ENCODE measurements around the gene PRKCI.
"Not testable (repeated sequence)": the region's sequence is repeated elsewhere in the genome, so short reads cannot be mapped to it uniquely, and the experiment has no call there.

Gene PRKCI

DNA sequence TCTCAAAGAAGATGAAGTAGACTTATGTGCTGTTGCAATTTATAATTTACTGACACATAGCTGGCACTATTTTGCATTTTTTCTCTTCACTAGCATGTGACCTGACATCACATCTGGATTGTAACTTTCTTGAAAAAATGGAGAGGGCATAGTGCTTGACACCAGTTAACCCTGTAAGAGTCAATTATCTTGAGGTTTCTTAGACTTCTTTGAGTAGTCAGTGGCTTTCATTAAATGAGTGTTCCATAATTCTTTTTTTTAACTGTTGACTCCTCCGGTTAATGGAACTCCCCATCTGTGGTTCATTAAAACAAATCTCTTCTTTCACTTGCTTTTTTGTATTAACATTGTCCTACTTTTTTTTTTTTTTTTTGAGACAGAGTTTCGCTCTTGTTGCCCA lies 16.9 kb upstream of the PRKCI start:
- H3K4me3 Mint-ChIP-seq, result no peak overlapping the region
- H3K4me1 Mint-ChIP-seq, result no peaks in the 10 kb centered on the region
- no peaks in the 10 kb centered on the region for H3K9me3 Mint-ChIP-seq
- CTCF ChIA-PET, result no interaction called here
- peaks cover 1% of the 10 kb centered on the region for H3K36me3 Mint-ChIP-seq
- H3K27me3 Mint-ChIP-seq, result peaks cover 21% of the 10 kb centered on the region
- H3K27ac Mint-ChIP-seq, result no peak overlapping the region
- DNase-seq, result no peak

DNA sequence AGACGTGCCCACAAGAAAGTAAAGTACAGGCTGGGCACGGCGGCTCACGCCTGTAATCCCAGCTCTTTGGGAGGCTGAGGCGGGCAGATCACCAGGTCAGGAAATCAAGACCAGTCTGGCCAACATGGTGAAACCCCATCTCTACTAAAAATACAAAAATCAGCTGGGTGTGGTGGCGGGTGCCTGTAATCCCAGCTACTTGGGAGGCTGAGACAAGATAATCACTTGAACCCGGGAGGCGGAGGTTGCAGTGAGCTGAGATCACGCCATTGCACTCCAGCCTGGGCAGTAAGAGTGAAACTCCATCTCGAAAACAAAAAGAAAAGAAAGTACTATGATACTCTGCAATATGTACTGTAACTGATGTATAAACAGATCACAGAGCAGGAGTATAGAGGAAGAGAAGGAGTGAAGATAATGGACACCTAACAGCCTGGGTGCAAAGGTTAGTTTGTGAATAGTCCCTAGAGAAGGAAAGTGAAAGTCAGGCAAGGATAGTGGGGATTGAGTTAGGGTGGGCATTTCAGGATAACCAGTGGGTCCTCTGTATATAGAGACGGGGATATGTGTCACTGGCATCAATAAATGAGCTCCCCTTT lies 16.0 kb upstream of the PRKCI start:
- H3K4me3 Mint-ChIP-seq, H3K4me1 Mint-ChIP-seq, H3K9me3 Mint-ChIP-seq, H3K36me3 Mint-ChIP-seq, DNase-seq, CTCF ChIA-PET, H3K27ac Mint-ChIP-seq: not testable (repeated sequence)
- peaks cover 22% of the 10 kb centered on the region for H3K27me3 Mint-ChIP-seq

DNA sequence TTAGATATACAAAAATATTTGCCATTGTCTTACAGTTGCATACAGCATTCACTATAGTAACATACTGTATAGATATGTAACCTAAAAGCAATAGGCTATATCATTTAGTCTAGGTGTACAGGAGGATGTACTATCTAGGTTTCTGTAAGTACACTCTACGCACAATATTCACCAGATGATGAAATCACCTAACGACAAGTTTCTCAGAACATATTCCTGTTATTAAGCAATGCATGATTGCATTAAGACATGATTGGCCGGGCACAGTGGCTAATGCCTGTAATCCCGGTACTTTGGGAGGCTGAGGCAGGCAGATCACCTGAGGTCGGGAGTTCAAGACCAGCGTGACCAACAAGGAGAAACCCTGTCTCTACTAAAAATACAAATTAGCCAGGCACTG lies 14.5 kb upstream of the PRKCI start:
- peaks cover 15% of the 10 kb centered on the region for H3K27me3 Mint-ChIP-seq
- CTCF ChIA-PET, result no interaction called here
- peaks cover 1% of the 10 kb centered on the region for H3K36me3 Mint-ChIP-seq
- no peak overlapping the region for H3K4me3 Mint-ChIP-seq
- H3K27ac Mint-ChIP-seq, result no peak overlapping the region
- H3K9me3 Mint-ChIP-seq, result peaks cover 2% of the 10 kb centered on the region
- H3K4me1 Mint-ChIP-seq, result no peaks in the 10 kb centered on the region
- no peak for DNase-seq

DNA sequence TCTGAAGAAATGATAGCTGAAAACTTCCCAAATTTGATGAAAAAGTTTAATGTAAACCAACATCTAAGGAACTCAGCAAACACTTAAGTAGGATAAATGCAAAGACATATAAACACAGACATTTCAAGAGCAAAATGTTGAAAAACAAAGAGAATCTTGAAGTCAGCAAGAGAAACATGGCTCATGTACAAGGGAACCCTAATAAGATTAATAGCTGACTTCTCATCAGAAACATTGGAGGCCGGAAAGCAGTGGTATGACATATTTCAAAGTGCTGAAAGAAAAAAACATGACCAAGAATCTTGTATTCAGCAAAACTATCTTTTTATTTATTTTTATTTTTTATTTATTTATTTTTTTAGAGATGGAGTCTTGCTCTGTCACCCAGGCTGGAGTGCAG lies 10.6 kb upstream of the PRKCI start:
- H3K36me3 Mint-ChIP-seq, result peaks cover 1% of the 10 kb centered on the region
- H3K4me3 Mint-ChIP-seq, result no peak overlapping the region
- H3K27ac Mint-ChIP-seq, result no peak overlapping the region
- H3K4me1 Mint-ChIP-seq, result no peaks in the 10 kb centered on the region
- peaks cover 5% of the 10 kb centered on the region for H3K27me3 Mint-ChIP-seq
- CTCF ChIA-PET, result no interaction called here
- peaks cover 2% of the 10 kb centered on the region for H3K9me3 Mint-ChIP-seq
- no peak for DNase-seq

DNA sequence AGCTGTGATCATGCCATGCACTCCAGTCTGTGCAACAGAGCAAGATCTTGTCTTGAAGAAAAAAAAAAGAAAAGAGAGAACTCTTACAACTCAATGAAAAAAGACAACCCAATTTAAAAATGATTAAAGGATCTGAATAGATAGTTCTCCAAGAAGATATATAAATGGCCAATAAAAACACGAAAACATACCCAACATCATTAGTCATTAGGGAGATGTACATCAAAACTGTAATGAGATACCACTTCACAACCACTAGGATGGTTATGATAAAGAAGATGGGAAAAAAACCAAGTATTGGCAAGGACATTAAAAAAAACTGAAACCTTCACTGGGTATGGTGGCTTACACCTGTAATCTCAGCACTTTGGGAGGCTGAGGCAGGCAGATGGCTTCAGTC lies 2.4 kb upstream of the PRKCI start:
- Mint-ChIP-seq H3K4me1 (peaks cover 26% of the 10 kb centered on the region), H3K4me3 (no peak overlapping the region), H3K36me3 (no peaks in the 10 kb centered on the region), H3K27me3 (peaks cover 8% of the 10 kb centered on the region), H3K9me3 (no peaks in the 10 kb centered on the region), H3K27ac (no peak overlapping the region)
- DNase-seq, result no peak
- CTCF ChIA-PET, result no interaction called here

DNA sequence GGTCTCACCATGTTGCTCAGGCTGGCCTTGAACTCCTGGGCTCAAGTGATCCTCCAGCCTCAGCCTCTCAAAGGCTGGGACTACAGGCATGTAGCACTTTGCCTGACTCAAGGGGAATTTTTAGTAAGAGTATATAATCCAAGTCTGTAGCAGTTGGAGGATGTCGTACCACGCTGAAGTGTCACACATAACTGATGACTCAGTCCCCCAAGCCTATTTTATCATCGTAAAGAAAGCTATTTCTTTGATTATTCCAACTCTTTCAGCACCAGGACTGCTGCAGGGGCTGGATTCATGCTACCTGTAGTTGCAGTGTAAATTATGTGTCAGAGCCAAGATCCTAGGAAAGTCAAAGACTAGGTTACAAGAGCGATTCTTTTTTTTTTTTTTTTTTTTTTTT lies 1.4 kb upstream of the PRKCI start:
- Mint-ChIP-seq H3K9me3 (no peaks in the 10 kb centered on the region), H3K4me1 (peaks cover 31% of the 10 kb centered on the region), H3K4me3 (peak overlapping the region; percentile 57), H3K36me3 (no peaks in the 10 kb centered on the region), H3K27ac (no peak overlapping the region), H3K27me3 (peaks cover 8% of the 10 kb centered on the region)
- CTCF ChIA-PET, result interaction anchor here (0.6 kb wide), 1 partner anchor 135 kb away, joined by 5 read pairs; no protein-coding TSS in a partner anchor
- DNase-seq, result no peak

DNA sequence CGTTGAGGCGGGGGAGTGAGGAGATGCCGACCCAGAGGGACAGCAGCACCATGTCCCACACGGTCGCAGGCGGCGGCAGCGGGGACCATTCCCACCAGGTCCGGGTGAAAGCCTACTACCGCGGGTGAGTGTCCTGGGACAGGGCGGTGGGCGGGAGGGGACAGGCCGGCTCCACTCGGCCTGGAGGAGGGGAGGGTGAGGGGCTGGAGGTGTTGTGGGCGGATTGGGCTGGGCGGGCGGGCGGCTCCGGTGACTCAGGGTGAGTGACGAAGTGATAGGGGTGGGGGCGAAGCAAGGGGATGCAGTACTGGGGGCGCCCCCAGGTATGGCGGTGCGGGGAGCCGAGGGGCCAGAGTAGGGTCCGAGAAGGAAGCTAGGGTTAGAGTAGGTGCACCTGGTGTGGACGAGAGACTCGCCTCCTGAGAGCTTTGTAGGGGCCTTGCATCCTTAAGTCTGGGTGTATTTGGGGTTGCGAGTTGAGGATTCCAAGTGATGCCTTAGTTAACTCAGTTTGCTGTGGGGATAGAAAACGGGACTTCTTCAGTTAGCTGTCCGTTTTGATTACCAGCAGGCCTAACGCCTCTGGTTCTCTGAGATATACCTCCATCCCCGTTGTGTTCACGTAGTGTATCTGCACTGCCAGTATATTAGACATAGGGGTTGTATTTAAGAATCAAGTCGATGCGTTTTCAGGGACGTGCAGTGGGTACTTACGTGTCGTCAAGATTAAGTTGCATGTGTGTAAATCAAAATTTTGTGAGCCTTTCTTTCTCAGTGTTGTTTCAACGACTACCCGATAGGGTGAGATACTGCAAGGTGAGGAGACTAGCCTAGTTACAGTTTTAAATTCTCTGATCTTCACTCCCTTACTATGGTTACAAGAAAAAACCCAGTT lies 670 bp downstream of the PRKCI start:
- peaks cover 31% of the 10 kb centered on the region for H3K4me1 Mint-ChIP-seq
- H3K27me3 Mint-ChIP-seq, result peaks cover 8% of the 10 kb centered on the region
- no peaks in the 10 kb centered on the region for H3K9me3 Mint-ChIP-seq
- peak; percentile 56 for DNase-seq
- H3K4me3 Mint-ChIP-seq, result peak overlapping the region; percentile 86
- H3K27ac Mint-ChIP-seq, result peak overlapping the region; percentile 80
- CTCF ChIA-PET, result interaction anchor here (1.5 kb wide), 1 partner anchor 34 kb away, joined by 3 read pairs; no protein-coding TSS in a partner anchor
- H3K36me3 Mint-ChIP-seq, result no peaks in the 10 kb centered on the region

DNA sequence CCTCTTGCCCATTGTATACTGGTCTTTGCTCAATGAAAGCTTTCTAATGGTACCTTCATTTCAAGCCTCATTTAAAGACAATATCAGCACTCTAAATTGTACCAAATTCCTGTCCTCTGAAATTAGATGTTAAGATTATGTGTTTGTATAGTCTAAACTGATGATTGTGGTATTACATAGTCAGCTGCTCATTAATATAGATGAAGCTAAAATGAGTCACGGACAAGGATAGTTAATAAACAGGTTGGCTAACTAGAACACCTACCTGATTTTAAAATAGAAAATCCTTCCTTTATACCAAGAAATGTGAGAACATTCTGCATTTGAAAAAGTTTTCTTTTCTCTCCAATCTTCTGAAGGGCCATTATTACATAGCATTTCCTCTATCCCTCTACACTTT lies 2.9 kb downstream of the PRKCI start:
- Mint-ChIP-seq H3K4me3 (no peak overlapping the region), H3K27ac (no peak overlapping the region), H3K27me3 (no peaks in the 10 kb centered on the region), H3K36me3 (no peaks in the 10 kb centered on the region), H3K9me3 (no peaks in the 10 kb centered on the region), H3K4me1 (peaks cover 31% of the 10 kb centered on the region)
- CTCF ChIA-PET, result no interaction called here
- no peak for DNase-seq

DNA sequence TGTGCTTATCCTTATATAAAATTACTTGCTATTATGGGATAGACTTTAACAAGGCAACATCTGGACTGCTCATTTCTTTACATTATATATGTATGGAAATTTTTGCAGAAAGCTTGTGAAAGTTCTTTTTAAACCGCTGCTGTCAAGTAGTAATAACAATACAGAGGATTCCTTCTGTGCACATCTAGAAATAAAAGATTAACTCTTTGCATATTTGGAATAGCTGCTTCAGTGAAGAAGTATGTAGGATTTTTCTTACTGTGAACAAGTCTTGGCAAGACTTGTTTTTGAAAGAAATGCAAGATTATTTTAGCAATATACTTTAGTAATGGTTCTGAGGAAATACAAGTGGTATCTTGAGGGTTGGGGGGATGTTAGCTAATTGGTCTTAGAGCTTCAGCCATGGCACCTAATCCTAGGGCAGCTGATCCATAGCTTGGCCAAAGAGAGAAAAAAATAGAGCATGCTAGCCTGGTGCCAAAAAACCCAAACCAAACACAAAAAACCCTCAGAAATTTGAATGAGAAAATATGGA lies 4.3 kb downstream of the PRKCI start:
- no peak overlapping the region for H3K27ac Mint-ChIP-seq
- no peaks in the 10 kb centered on the region for H3K27me3 Mint-ChIP-seq
- no peaks in the 10 kb centered on the region for H3K9me3 Mint-ChIP-seq
- H3K4me3 Mint-ChIP-seq, result no peak overlapping the region
- H3K4me1 Mint-ChIP-seq, result peaks cover 25% of the 10 kb centered on the region
- DNase-seq, result no peak
- CTCF ChIA-PET, result no interaction called here
- no peaks in the 10 kb centered on the region for H3K36me3 Mint-ChIP-seq

DNA sequence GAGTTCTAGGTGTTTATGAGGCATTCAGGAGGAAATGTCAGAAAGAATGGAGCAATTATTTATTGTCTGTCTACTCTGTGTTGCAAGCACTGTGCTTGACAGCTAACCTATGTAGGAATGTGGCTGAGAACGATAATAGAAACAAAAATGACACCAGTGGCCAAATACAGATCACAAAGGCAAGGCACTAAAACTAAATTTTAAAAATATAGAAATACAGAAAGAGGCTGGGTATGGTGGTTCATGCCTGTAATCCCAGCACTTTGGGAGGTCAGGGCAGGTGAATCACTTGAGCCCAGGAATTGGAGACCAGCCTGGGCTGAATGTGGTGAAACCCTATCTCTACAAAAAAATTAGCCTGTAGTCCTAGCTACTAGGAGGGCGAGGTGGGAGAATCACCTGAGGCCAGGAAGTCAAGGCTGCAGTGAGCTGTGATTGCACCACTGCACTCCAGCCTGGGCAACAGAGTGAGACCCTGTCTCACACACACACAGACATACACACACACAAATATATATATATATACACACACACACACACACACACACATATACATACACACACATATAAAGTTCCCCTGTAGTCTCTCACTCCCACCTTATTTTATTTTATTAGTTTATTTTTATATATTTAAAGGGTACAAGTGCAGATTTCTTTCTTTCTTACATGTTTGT lies 6.0 kb downstream of the PRKCI start:
- DNase-seq, result no peak
- H3K27ac Mint-ChIP-seq, result no peak overlapping the region
- peaks cover 15% of the 10 kb centered on the region for H3K4me1 Mint-ChIP-seq
- no peaks in the 10 kb centered on the region for H3K27me3 Mint-ChIP-seq
- H3K4me3 Mint-ChIP-seq, result no peak overlapping the region
- no peaks in the 10 kb centered on the region for H3K9me3 Mint-ChIP-seq
- no peaks in the 10 kb centered on the region for H3K36me3 Mint-ChIP-seq
- CTCF ChIA-PET, result no interaction called here

DNA sequence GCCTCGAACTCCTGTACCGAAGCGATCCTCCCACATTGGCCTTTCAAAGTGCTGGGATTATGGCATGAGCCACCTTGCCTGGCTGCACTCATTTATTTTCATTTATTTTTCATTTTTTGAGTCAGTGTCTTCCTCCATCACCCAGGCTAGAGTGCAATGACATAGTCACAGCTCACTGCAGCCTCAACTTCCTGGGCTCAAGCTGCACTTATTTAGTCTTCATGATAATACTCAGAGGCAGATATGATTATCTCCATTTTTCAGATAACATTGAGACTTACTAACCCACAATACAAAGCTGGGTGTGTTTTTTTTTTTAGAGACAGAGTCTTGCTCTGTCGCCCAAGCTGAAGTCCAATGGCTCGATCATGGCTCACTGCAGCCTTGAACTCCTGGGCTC lies 10.0 kb downstream of the PRKCI start:
- no peak overlapping the region for H3K27ac Mint-ChIP-seq
- no peaks in the 10 kb centered on the region for H3K4me1 Mint-ChIP-seq
- no peak for DNase-seq
- peaks cover 8% of the 10 kb centered on the region for H3K36me3 Mint-ChIP-seq
- CTCF ChIA-PET, result no interaction called here
- H3K27me3 Mint-ChIP-seq, result no peaks in the 10 kb centered on the region
- no peak overlapping the region for H3K4me3 Mint-ChIP-seq
- H3K9me3 Mint-ChIP-seq, result no peaks in the 10 kb centered on the region

DNA sequence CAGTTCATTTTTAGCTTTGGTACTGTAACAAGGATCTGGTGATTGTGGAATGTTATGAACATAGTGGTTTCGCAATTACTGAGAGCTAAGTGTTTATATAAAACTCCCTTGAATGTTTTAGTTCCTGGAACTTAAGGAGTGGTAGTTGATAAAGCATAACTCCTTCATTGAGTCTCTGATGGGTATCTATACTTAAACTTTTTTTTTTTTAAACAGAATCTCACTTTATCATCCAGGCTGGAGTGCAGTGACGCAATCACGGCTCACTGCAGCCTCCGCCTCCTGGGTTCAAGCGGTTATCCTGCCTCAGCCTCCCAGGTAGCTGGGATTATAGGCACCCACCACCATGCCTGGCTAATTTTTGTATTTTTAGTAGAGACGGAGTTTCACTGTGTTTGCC lies 11.3 kb downstream of the PRKCI start:
- Mint-ChIP-seq H3K9me3 (no peaks in the 10 kb centered on the region), H3K4me1 (no peaks in the 10 kb centered on the region), H3K27ac (no peak overlapping the region), H3K4me3 (no peak overlapping the region), H3K27me3 (no peaks in the 10 kb centered on the region), H3K36me3 (peaks cover 8% of the 10 kb centered on the region)
- CTCF ChIA-PET, result no interaction called here
- DNase-seq, result no peak

DNA sequence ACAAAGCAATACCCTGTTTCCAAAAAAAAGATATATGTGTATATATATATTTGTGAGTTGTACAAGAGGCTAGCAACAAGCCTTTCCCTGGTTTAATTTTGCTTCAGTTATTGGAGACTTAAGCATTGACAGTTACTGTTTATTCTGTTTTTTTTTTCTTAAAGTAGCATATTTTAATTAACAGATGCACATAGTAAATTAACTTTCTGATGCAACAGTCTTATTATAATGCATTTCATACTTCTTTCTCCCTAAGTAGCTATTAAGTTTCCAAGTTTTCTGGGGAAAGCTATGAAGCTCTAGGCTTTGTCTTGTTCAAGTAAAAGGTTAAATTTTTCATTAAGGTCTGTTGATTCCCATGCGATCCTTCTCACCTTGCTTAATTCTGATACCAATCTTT lies 17.9 kb downstream of the PRKCI start:
- no peak for DNase-seq
- H3K4me3 Mint-ChIP-seq, result no peak overlapping the region
- H3K27ac Mint-ChIP-seq, result no peak overlapping the region
- peaks cover 12% of the 10 kb centered on the region for H3K36me3 Mint-ChIP-seq
- no peaks in the 10 kb centered on the region for H3K27me3 Mint-ChIP-seq
- no peaks in the 10 kb centered on the region for H3K4me1 Mint-ChIP-seq
- no peaks in the 10 kb centered on the region for H3K9me3 Mint-ChIP-seq
- CTCF ChIA-PET, result no interaction called here

DNA sequence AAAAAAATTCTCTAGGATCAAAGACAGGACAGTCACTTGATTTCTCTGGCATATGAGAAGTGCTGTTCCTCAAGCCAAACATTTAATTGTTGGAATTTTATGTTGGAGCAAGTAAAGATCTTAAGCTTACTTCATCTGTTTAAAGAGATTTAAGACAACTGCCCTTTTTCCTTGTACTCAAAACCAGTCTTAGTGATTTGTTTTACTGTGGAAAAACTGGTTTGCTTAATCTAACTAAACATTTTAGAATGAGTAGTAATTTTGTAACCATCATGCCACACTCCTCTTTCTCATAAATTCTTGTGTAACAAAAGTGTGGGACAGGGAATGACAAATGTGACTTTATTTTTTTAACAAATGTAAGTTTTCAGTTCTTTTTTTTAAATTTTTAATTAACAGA lies 18.4 kb downstream of the PRKCI start:
- H3K9me3 Mint-ChIP-seq, result no peaks in the 10 kb centered on the region
- H3K4me1 Mint-ChIP-seq, result no peaks in the 10 kb centered on the region
- no peak overlapping the region for H3K27ac Mint-ChIP-seq
- DNase-seq, result no peak
- H3K27me3 Mint-ChIP-seq, result no peaks in the 10 kb centered on the region
- H3K36me3 Mint-ChIP-seq, result peaks cover 15% of the 10 kb centered on the region
- H3K4me3 Mint-ChIP-seq, result no peak overlapping the region
- CTCF ChIA-PET, result no interaction called here

DNA sequence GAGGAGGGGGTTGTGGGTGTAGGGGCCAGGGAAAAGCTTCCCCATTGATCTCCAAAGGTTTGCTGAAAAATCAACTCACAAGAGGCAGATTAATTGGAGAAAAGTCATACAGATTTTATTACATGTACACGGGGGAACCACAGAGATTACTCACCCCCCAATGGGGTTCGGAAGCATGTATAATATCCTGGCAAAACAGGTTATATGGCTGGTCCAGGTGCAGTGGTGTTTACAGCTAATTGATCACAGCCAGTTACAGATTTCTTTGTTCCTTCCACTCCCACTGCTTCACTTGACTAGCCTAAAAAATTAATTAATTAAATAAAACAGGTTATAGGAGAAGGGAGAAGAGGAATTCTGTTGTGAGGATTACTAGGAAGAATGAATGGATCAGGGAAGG lies 22.4 kb downstream of the PRKCI start:
- Mint-ChIP-seq H3K36me3 (peaks cover 11% of the 10 kb centered on the region), H3K27me3 (no peaks in the 10 kb centered on the region), H3K27ac (no peak overlapping the region), H3K4me3 (no peak overlapping the region), H3K4me1 (no peaks in the 10 kb centered on the region), H3K9me3 (no peaks in the 10 kb centered on the region)
- CTCF ChIA-PET, result no interaction called here
- no peak for DNase-seq
